GM19099 (cell line): Measurements from ENCODE around the gene B9D1.

ENCODE experiments used
- POLR2A ChIP-seq: IDR thresholded peaks from 3 replicates; pipeline ENCODE4 v1.6.1; 2011; ENCODE audit warnings: low read depth; ENCODE audit not compliant: insufficient read length; ENCODE audit errors: extremely low read depth

The B9D1 gene

GRCh38 chr17:19383681-19384470, 21.4 kb upstream of the B9D1 start:
- no peak for TF ChIP-seq POLR2A

GRCh38 chr17:19382531-19383444, 20.3 kb upstream of the B9D1 start:
- no peak for TF ChIP-seq POLR2A

GRCh38 chr17:19381741-19382444, 19.4 kb upstream of the B9D1 start:
- TF ChIP-seq POLR2A, result no peak

- no peak for TF ChIP-seq POLR2A
Measured at GRCh38 chr17:19381361-19381740, 18.8 kb upstream of the B9D1 start.

GRCh38 chr17:19380481-19381301, 18.2 kb upstream of the B9D1 start:
- no peak for TF ChIP-seq POLR2A

- no peak for TF ChIP-seq POLR2A
Measured at GRCh38 chr17:19379361-19380065, 17.0 kb upstream of the B9D1 start.

GRCh38 chr17:19378416-19379360, 16.2 kb upstream of the B9D1 start, which contains the start of gene MAPK7:
Gene MAPK7, plus strand, starts transcription at chr17:19378498. Its CDS starts 403 bp downstream, at chr17:19378901.
- TF ChIP-seq POLR2A, result no peak

GRCh38 chr17:19377602-19378415, 15.3 kb upstream of the B9D1 start:
- TF ChIP-seq POLR2A, result peak; percentile 85

GRCh38 chr17:19376811-19377210, 14.3 kb upstream of the B9D1 start:
- no peak for TF ChIP-seq POLR2A

- no peak for TF ChIP-seq POLR2A
Measured at GRCh38 chr17:19375732-19376131, 13.2 kb upstream of the B9D1 start.

GRCh38 chr17:19374136-19374535, 11.6 kb upstream of the B9D1 start:
- no peak for TF ChIP-seq POLR2A

- TF ChIP-seq POLR2A, result no peak
Measured at GRCh38 chr17:19372866-19373504, 10.5 kb upstream of the B9D1 start.

- TF ChIP-seq POLR2A, result no peak
Measured at GRCh38 chr17:19372439-19372838, 9.9 kb upstream of the B9D1 start.
